HepG2 (cell line): ENCODE data around the gene AIFM1. TPM values are rescaled to one million over a fixed set of nuclear protein-coding genes. Genes with fewer than 3 reads are reported as not detected.

ENCODE experiments used
- polyA plus RNA-seq, 8 experiments: library from polyadenylated mRNA; depleted of rRNA in 3 of 8; stranded (reverse) in 7 of 8; unstranded in 1 of 8; fragments of >200 nt; fragmentation: Illumina TruSeq in 4 of 8; extraction: Trizol in 4 of 8; gene quantifications; 2 replicates each; pipeline versions ENCODE4 v1.2.1 to v1.2.3, GENCODE V29; 2011 to 2016; ENCODE audit warnings: low read depth in 4 of 8, missing spikeins in 1 of 8, mixed read lengths in 1 of 8; ENCODE audit not compliant: insufficient read depth in 1 of 8
- total RNA-seq, 5 experiments: library from RNA; depleted of rRNA; stranded (reverse); fragments of >200 nt; fragmentation: Illumina TruSeq; extraction: Trizol; gene quantifications; 2 replicates each; pipeline ENCODE4 v1.2.3, GENCODE V29; 2016; ENCODE audit warnings: low read depth in 1 of 5

Gene AIFM1
- total and polyA plus RNA-seq, 2 of the 13 experiments (the other 11 are each of a cell fraction or from before 2014, with no cell fraction given): 42.8 to 46.9 TPM

Other genes starting within 250 kb of the AIFM1 start
- 1.4 and 4.1 TPM in 2 replicates for gene BCORL1, start 183.2 kb downstream of the AIFM1 start, total RNA-seq (2016; rRNA removed; fragmentation: Illumina TruSeq; extraction: Trizol)
- gene BCORL1, start 183.2 kb downstream of the AIFM1 start, polyA plus RNA-seq (2011; rRNA removed): 0.67 and 0.71 TPM in 2 replicates
- 1.3 and 1.5 TPM in 2 replicates for gene ELF4, start 55.3 kb downstream of the AIFM1 start, total RNA-seq (2016; rRNA removed; fragmentation: Illumina TruSeq; extraction: Trizol)
- 2.6 and 3.2 TPM in 2 replicates for gene ELF4, start 55.3 kb downstream of the AIFM1 start, polyA plus RNA-seq (2011; rRNA removed)
- not detected in 2 replicates for gene RAB33A, start 6.1 kb upstream of the AIFM1 start, total RNA-seq (2016; rRNA removed; fragmentation: Illumina TruSeq; extraction: Trizol)
- gene RAB33A, start 6.1 kb upstream of the AIFM1 start, polyA plus RNA-seq (2011; rRNA removed): 0.18 and 0.26 TPM in 2 replicates
- gene ZNF280C, start 103.1 kb upstream of the AIFM1 start, total RNA-seq (2016; rRNA removed; fragmentation: Illumina TruSeq; extraction: Trizol): 3.3 and 5.4 TPM in 2 replicates
- 2.7 and 3.0 TPM in 2 replicates for gene ZNF280C, start 103.1 kb upstream of the AIFM1 start, polyA plus RNA-seq (2011; rRNA removed)
- 7.4 and 14.0 TPM in 2 replicates for gene SLC25A14, start 174.1 kb upstream of the AIFM1 start, total RNA-seq (2016; rRNA removed; fragmentation: Illumina TruSeq; extraction: Trizol)
- gene SLC25A14, start 174.1 kb upstream of the AIFM1 start, polyA plus RNA-seq (2011; rRNA removed): 12.8 and 15.6 TPM in 2 replicates
- 2.2 and 2.6 TPM in 2 replicates for gene GPR119, start 219.8 kb upstream of the AIFM1 start, total RNA-seq (2016; rRNA removed; fragmentation: Illumina TruSeq; extraction: Trizol)
- 3.5 and 5.5 TPM in 2 replicates for gene GPR119, start 219.8 kb upstream of the AIFM1 start, polyA plus RNA-seq (2011; rRNA removed)
- 24.4 and 29.2 TPM in 2 replicates for gene RBMX2, start 236.1 kb upstream of the AIFM1 start, total RNA-seq (2016; rRNA removed; fragmentation: Illumina TruSeq; extraction: Trizol)
- 10.6 and 13.9 TPM in 2 replicates for gene RBMX2, start 236.1 kb upstream of the AIFM1 start, polyA plus RNA-seq (2011; rRNA removed)